HFF-Myc (cell line): ENCODE data around the gene ACTMAP.
"Not testable (repeated sequence)": the region's sequence is repeated elsewhere in the genome, so short reads cannot be mapped to it uniquely, and the experiment has no call there.

Experiments used
- DNase-seq: peaks from one replicate; pipeline ENCODE4 v3.0.0-alpha.2; 2011; ENCODE audit warnings: low read depth; ENCODE audit errors: extremely low read depth
- H3K4me3 ChIP-seq: replicated peaks from 2 replicates; pipeline ENCODE4 v1.5.1; 2011; ENCODE audit warnings: low read depth, mild to moderate bottlenecking, control low read depth, low read length
- CTCF ChIP-seq: IDR thresholded peaks from 2 replicates; pipeline ENCODE4 v1.5.1; 2012; ENCODE audit warnings: mild to moderate bottlenecking, low read depth, low read length, control low read depth; ENCODE audit errors: missing control alignments

Gene ACTMAP

GRCh38 chr19:40775632-40776022 lies 25.4 kb upstream of the ACTMAP start:
- TF ChIP-seq CTCF = no peak
- H3K4me3 ChIP-seq = no peak overlapping the region
- no peak for DNase-seq

- DNase-seq = no peak
- H3K4me3 ChIP-seq = no peak within 1 kb of the TSS
- TF ChIP-seq CTCF = no peak
These were observed 24.8 kb upstream of the ACTMAP start, which contains the start of gene MIA for GRCh38 chr19:40774916-40775631. MIA (plus strand) TSS chr19:40775521; CDS start chr19:40775543, 22 bp downstream.

GRCh38 chr19:40771101-40771862 lies 21.0 kb upstream of the ACTMAP start:
- H3K4me3 ChIP-seq, DNase-seq: not testable (repeated sequence)

- no peak for TF ChIP-seq CTCF
- no peak for DNase-seq
- H3K4me3 ChIP-seq = no peak overlapping the region
These were observed 18.6 kb upstream of the ACTMAP start for GRCh38 chr19:40768869-40769268.

GRCh38 chr19:40766385-40766784 lies 16.1 kb upstream of the ACTMAP start:
- DNase-seq, H3K4me3 ChIP-seq: not testable (repeated sequence)

GRCh38 chr19:40763963-40764362 lies 13.7 kb upstream of the ACTMAP start:
- H3K4me3 ChIP-seq = no peak overlapping the region
- no peak for DNase-seq
- TF ChIP-seq CTCF = no peak

- H3K4me3 ChIP-seq = no peak overlapping the region
- no peak for DNase-seq
- TF ChIP-seq CTCF = no peak
These were observed 13.2 kb upstream of the ACTMAP start for GRCh38 chr19:40763526-40763925.
